Measurements from ENCODE around the gene PDHX.

DNA sequence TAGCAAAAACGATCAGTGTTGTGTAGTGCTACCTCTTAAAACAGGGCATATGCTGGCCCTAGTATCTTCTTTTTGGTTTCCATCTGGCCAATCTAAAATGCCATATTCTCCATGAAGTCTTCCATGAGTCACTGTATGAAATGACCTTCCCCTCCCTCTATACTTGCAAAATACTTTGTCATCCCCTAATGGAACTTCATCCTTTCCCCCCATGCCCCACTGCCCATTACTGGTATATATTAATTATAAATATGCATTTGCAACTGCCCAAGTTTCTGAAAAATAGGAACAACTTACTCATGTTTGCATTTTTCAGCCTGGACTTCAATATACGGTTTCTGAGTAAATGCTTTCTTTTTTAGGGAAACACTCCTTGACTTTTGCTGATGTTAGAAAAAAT, 4.7 kb upstream of the PDHX start:
- TF ChIP-seq EZH2 (IDR thresholded peaks at IDR 0.05) (no peak), POLR2AphosphoS5 (IDR thresholded peaks at IDR 0.05; ENCODE audit: borderline replicate concordance, low read depth, low read length) (no peak)

All from SK-N-MC (cell line).